HEK293 (cell line): ENCODE measurements around the gene IBSP.

Source experiments
- CTCF ChIA-PET: fragments of 350-600 bp; formaldehyde crosslinking; extraction: SDS; loops from one replicate; lab custom pipeline; 2021; ENCODE audit warnings: antibody characterized with exemption; lab: Yijun Ruan, JAX
- POLR2A ChIA-PET: fragments of 300-600 bp; formaldehyde crosslinking; extraction: SDS; loops from one replicate; lab custom pipeline; 2020; ENCODE audit warnings: antibody characterized with exemption, inconsistent platforms; lab: Yijun Ruan, JAX
- H3K27ac ChIP-seq: fragments of 200-500 bp; sonication (Bioruptor generic); 2 replicates; pipeline ENCODE4 v1.5.1; 2014; ENCODE audit warnings: low read depth, low read length, control low read depth, inconsistent platforms; ENCODE audit errors: extremely low read depth
- H3K36me3 ChIP-seq, 2 experiments: fragments of 200-500 bp in 1 of 2; sonication (Bioruptor generic) in 1 of 2; 1 replicate in 1 of 2; 2 replicates in 1 of 2; pipeline ENCODE4 v1.5.1; 2014 to 2017; ENCODE audit warnings: inconsistent platforms in 2 of 2, low read length in 2 of 2; ENCODE audit not compliant: control insufficient read depth in 2 of 2, insufficient read depth in 1 of 2
- H3K4me1 ChIP-seq: fragments of 200-500 bp; sonication (Bioruptor generic); 2 replicates; pipeline ENCODE4 v1.5.1; 2014; ENCODE audit warnings: mild to moderate bottlenecking, low read length, inconsistent platforms; ENCODE audit not compliant: control insufficient read depth, insufficient read depth
- H3K4me3 ChIP-seq: 2 replicates; pipeline ENCODE4 v1.5.1; 2011; ENCODE audit warnings: low read depth, mild to moderate bottlenecking, control low read depth, low read length, moderate library complexity
- H3K9me3 ChIP-seq: fragments of 200-500 bp; sonication (Bioruptor generic); 2 replicates; pipeline ENCODE4 v1.5.1; 2014; ENCODE audit warnings: low read depth, low read length, inconsistent platforms; ENCODE audit not compliant: control insufficient read depth, insufficient read depth
- EGR2 ChIP-seq: fragments of 450-650 bp; formaldehyde crosslinking; IDR thresholded peaks from 2 replicates; pipeline ENCODE4 v1.5.1; 2016; ENCODE audit warnings: low read depth, missing biosample characterization, missing genetic modification characterization
- FEZF1 ChIP-seq: fragments of 450-650 bp; formaldehyde crosslinking; IDR thresholded peaks from 2 replicates; pipeline ENCODE4 v1.5.1; 2016; ENCODE audit warnings: missing biosample characterization, missing genetic modification characterization
- HOXC10 ChIP-seq: sonication (generic); formaldehyde crosslinking; IDR thresholded peaks from 2 replicates; pipeline ENCODE4 v1.8.1; 2023; ENCODE audit warnings: mild to moderate bottlenecking, missing genetic modification reagents
- KLF8 ChIP-seq: fragments of 450-650 bp; formaldehyde crosslinking; IDR thresholded peaks from 2 replicates; pipeline ENCODE4 v1.5.1; 2016; ENCODE audit warnings: missing biosample characterization, missing genetic modification characterization
- PRDM2 ChIP-seq: fragments of 450-650 bp; formaldehyde crosslinking; IDR thresholded peaks from 2 replicates; pipeline ENCODE4 v1.5.1; 2016; ENCODE audit warnings: missing biosample characterization, missing genetic modification characterization, borderline replicate concordance
- ZBTB1 ChIP-seq: fragments of 450-650 bp; formaldehyde crosslinking; IDR thresholded peaks from 2 replicates; pipeline ENCODE4 v1.5.1; 2016; ENCODE audit warnings: missing biosample characterization, missing genetic modification characterization
- ZBTB21 ChIP-seq: fragments of 450-650 bp; formaldehyde crosslinking; IDR thresholded peaks from 2 replicates; pipeline ENCODE4 v1.5.1; 2017; ENCODE audit warnings: missing biosample characterization, missing genetic modification characterization
- ZBTB8A ChIP-seq: fragments of 450-650 bp; formaldehyde crosslinking; IDR thresholded peaks from 2 replicates; pipeline ENCODE4 v1.5.1; 2016; ENCODE audit warnings: missing biosample characterization, missing genetic modification characterization
- ZFP41 ChIP-seq: fragments of 450-650 bp; formaldehyde crosslinking; IDR thresholded peaks from 2 replicates; pipeline ENCODE4 v1.5.1; 2016; ENCODE audit warnings: missing biosample characterization, missing genetic modification characterization, borderline replicate concordance
- ZNF157 ChIP-seq: fragments of 450-650 bp; formaldehyde crosslinking; IDR thresholded peaks from 2 replicates; pipeline ENCODE4 v1.5.1; 2016; ENCODE audit warnings: missing biosample characterization, missing genetic modification characterization
- ZNF16 ChIP-seq: fragments of 450-650 bp; formaldehyde crosslinking; IDR thresholded peaks from 2 replicates; pipeline ENCODE4 v1.5.1; 2016; ENCODE audit warnings: low read depth, missing biosample characterization, missing genetic modification characterization
- ZNF19 ChIP-seq: fragments of 450-650 bp; formaldehyde crosslinking; IDR thresholded peaks from 2 replicates; pipeline ENCODE4; 2016; ENCODE audit warnings: missing biosample characterization, missing genetic modification characterization, low read depth
- ZNF221 ChIP-seq: fragments of 450-650 bp; formaldehyde crosslinking; IDR thresholded peaks from 2 replicates; pipeline ENCODE4 v1.5.1; 2017; ENCODE audit warnings: missing biosample characterization, missing genetic modification characterization, borderline replicate concordance
- ZNF23 ChIP-seq: fragments of 450-650 bp; formaldehyde crosslinking; IDR thresholded peaks from 2 replicates; pipeline ENCODE4 v1.5.1; 2016; ENCODE audit warnings: missing biosample characterization, missing genetic modification characterization, borderline replicate concordance
- ZNF248 ChIP-seq: fragments of 450-650 bp; formaldehyde crosslinking; IDR thresholded peaks from 2 replicates; pipeline ENCODE4 v1.5.1; 2017; ENCODE audit warnings: missing biosample characterization, missing genetic modification characterization
- ZNF366 ChIP-seq: fragments of 450-650 bp; formaldehyde crosslinking; conservative IDR thresholded peaks from 2 replicates; pipeline ENCODE4 v1.5.1; 2016; ENCODE audit warnings: missing biosample characterization, missing genetic modification characterization
- ZNF394 ChIP-seq: fragments of 450-650 bp; formaldehyde crosslinking; IDR thresholded peaks from 2 replicates; pipeline ENCODE4 v1.5.1; 2016; ENCODE audit warnings: missing biosample characterization, missing genetic modification characterization, mild to moderate bottlenecking, moderate library complexity, borderline replicate concordance
- ZNF398 ChIP-seq: fragments of 450-650 bp; formaldehyde crosslinking; IDR thresholded peaks from 2 replicates; pipeline ENCODE4 v1.5.1; 2017; ENCODE audit warnings: missing biosample characterization, missing genetic modification characterization
- ZNF433 ChIP-seq: fragments of 450-650 bp; formaldehyde crosslinking; IDR thresholded peaks from 2 replicates; pipeline ENCODE4 v1.5.1; 2016; ENCODE audit warnings: missing biosample characterization, missing genetic modification characterization, low read depth
- ZNF549 ChIP-seq: fragments of 450-650 bp; IDR thresholded peaks from 2 replicates; pipeline ENCODE4 v1.5.1; 2018; ENCODE audit warnings: missing biosample characterization, missing genetic modification characterization, mild to moderate bottlenecking, inconsistent platforms, moderate library complexity
- ZNF571 ChIP-seq: fragments of 450-650 bp; formaldehyde crosslinking; IDR thresholded peaks from 2 replicates; pipeline ENCODE4 v1.5.0; 2017; ENCODE audit warnings: missing biosample characterization, missing genetic modification characterization
- ZNF585B ChIP-seq: fragments of 450-650 bp; formaldehyde crosslinking; IDR thresholded peaks from 2 replicates; pipeline ENCODE4 v1.5.1; 2016; ENCODE audit warnings: missing biosample characterization, missing genetic modification characterization
- ZNF621 ChIP-seq: fragments of 450-650 bp; formaldehyde crosslinking; IDR thresholded peaks from 2 replicates; pipeline ENCODE4 v1.5.1; 2017; ENCODE audit warnings: missing biosample characterization, missing genetic modification characterization
- ZNF704 ChIP-seq: fragments of 450-650 bp; formaldehyde crosslinking; IDR thresholded peaks from 2 replicates; pipeline ENCODE4 v1.5.1; 2016; ENCODE audit warnings: missing biosample characterization, missing genetic modification characterization
- TF ChIP-seq, protein P1 (sequence below): fragments of 450-650 bp; formaldehyde crosslinking; IDR thresholded peaks from 2 replicates; pipeline ENCODE4 v1.5.1; 2016; ENCODE audit warnings: missing biosample characterization, missing genetic modification characterization, low read depth
- TF ChIP-seq, protein P2 (sequence below): fragments of 450-650 bp; formaldehyde crosslinking; IDR thresholded peaks from 2 replicates; pipeline ENCODE4 v1.5.1; 2017; ENCODE audit warnings: missing biosample characterization, missing genetic modification characterization

Gene IBSP

GRCh38 chr4:87819281-87819919 is 20.0 kb downstream of the IBSP start (continued):
- TF ChIP-seq PRDM2 (tag by site-specific recombination) (no peak), ZNF433 (tag by site-specific recombination) (no peak), ZNF23 (tag by site-specific recombination) (no peak), FEZF1 (tag by site-specific recombination) (no peak), ZNF157 (tag by site-specific recombination) (no peak), ZBTB1 (tag by site-specific recombination) (no peak), ZNF394 (tag by site-specific recombination) (no peak), KLF8 (no peak), ZFP41 (tag by site-specific recombination) (no peak), ZNF398 (tag by site-specific recombination) (no peak), ZNF571 (tag by site-specific recombination) (no peak), ZBTB8A (tag by site-specific recombination) (no peak), ZNF16 (tag by site-specific recombination) (no peak)
- TF ChIP-seq, protein P1, sequence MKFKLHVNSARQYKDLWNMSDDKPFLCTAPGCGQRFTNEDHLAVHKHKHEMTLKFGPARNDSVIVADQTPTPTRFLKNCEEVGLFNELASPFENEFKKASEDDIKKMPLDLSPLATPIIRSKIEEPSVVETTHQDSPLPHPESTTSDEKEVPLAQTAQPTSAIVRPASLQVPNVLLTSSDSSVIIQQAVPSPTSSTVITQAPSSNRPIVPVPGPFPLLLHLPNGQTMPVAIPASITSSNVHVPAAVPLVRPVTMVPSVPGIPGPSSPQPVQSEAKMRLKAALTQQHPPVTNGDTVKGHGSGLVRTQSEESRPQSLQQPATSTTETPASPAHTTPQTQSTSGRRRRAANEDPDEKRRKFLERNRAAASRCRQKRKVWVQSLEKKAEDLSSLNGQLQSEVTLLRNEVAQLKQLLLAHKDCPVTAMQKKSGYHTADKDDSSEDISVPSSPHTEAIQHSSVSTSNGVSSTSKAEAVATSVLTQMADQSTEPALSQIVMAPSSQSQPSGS, result no peak

DNA sequence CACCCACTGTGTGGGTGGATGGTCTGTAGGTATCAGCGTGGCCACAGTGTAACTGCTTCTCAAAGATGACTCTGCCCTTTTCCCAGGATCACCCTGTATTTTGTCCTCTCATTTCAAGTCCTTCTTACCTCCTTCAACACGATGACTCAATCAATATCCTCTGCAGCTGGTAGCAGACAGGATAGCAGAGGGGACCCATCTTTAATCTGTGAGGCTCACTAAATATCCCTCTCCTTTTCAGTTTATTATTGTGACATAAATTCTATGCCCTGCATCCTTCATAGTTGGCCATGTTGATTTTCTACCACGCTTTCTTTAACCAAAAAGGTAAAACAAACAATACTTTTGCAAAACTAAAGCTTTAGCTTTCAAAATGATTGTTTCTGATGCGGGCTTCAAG is 23.8 kb downstream of the IBSP start:
- Histone ChIP-seq H3K27ac (no peak overlapping the region), H3K4me1 (no peaks in the 10 kb centered on the region), H3K4me3 (no peak overlapping the region), H3K9me3 (no peaks in the 10 kb centered on the region), H3K36me3 (no peaks in the 10 kb centered on the region)
- POLR2A ChIA-PET, result no interaction called here
- CTCF ChIA-PET, result interaction anchor here (1.6 kb wide), 1 partner anchor 26 kb away, joined by 5 read pairs; no protein-coding TSS in a partner anchor
- no peak for TF ChIP-seq ZNF704 (tag by site-specific recombination)
- TF ChIP-seq EGR2 (tag by site-specific recombination), result no peak
- TF ChIP-seq ZNF621 (tag by site-specific recombination), result no peak
- no peak for TF ChIP-seq ZNF248 (tag by site-specific recombination)
- no peak for TF ChIP-seq FEZF1 (tag by site-specific recombination)
- TF ChIP-seq, protein P2, sequence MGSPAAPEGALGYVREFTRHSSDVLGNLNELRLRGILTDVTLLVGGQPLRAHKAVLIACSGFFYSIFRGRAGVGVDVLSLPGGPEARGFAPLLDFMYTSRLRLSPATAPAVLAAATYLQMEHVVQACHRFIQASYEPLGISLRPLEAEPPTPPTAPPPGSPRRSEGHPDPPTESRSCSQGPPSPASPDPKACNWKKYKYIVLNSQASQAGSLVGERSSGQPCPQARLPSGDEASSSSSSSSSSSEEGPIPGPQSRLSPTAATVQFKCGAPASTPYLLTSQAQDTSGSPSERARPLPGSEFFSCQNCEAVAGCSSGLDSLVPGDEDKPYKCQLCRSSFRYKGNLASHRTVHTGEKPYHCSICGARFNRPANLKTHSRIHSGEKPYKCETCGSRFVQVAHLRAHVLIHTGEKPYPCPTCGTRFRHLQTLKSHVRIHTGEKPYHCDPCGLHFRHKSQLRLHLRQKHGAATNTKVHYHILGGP (tag by site-specific recombination), result no peak
- no peak for TF ChIP-seq ZNF585B (tag by site-specific recombination)
- no peak for TF ChIP-seq ZNF366 (tag by site-specific recombination)
- no peak for TF ChIP-seq ZNF19 (tag by site-specific recombination)
- no peak for TF ChIP-seq ZBTB21 (tag by site-specific recombination)
- TF ChIP-seq ZNF549 (tag by site-specific recombination), result no peak
- TF ChIP-seq HOXC10, result no peak
- TF ChIP-seq ZNF221 (tag by site-specific recombination), result no peak
